Endodermal cell (in vitro differentiated cells): Measurements from ENCODE around the gene ZNF318. TPM values are rescaled to one million over a fixed set of nuclear protein-coding genes. Genes with fewer than 3 reads are reported as not detected.
"Not testable (repeated sequence)": the region's sequence is repeated elsewhere in the genome, so short reads cannot be mapped to it uniquely, and the experiment has no call there.

Experiments
- DNase-seq: peaks from one replicate; pipeline ENCODE4 v3.0.0-alpha.2; 2017
- H3K27ac ChIP-seq: 2 replicates; pipeline ENCODE4 v1.5.1; 2013; ENCODE audit warnings: mild to moderate bottlenecking, low read depth, low read length, moderate library complexity
- H3K27me3 ChIP-seq: 2 replicates; pipeline ENCODE4 v1.6.1; 2013; ENCODE audit warnings: mild to moderate bottlenecking, low read length, moderate library complexity; ENCODE audit not compliant: insufficient read depth, control insufficient read depth, poor library complexity, severe bottlenecking
- H3K36me3 ChIP-seq: 2 replicates; pipeline ENCODE4 v1.7.0; 2013; ENCODE audit warnings: mild to moderate bottlenecking, low read length, moderate library complexity; ENCODE audit not compliant: control insufficient read depth, insufficient read depth
- H3K4me1 ChIP-seq: one replicate; pipeline ENCODE4 v1.7.0; 2013; ENCODE audit warnings: low read length; ENCODE audit not compliant: control insufficient read depth, insufficient read depth
- H3K4me3 ChIP-seq: 2 replicates; pipeline ENCODE4 v1.5.1; 2013; ENCODE audit warnings: mild to moderate bottlenecking, low read length, moderate library complexity
- H3K9ac ChIP-seq: 2 replicates; pipeline ENCODE4 v1.6.1; 2013; ENCODE audit warnings: mild to moderate bottlenecking, low read length, moderate library complexity; ENCODE audit not compliant: poor library complexity, severe bottlenecking; ENCODE audit errors: extremely low read depth
- H3K9me3 ChIP-seq: 2 replicates; pipeline ENCODE4 v1.6.1; 2013; ENCODE audit warnings: mild to moderate bottlenecking, low read length, moderate library complexity; ENCODE audit not compliant: control insufficient read depth
- H3K27ac Mint-ChIP-seq: 2 replicates; pipeline ENCODE4 v1.8.0; 2020; ENCODE audit warnings: mixed read lengths
- H3K27me3 Mint-ChIP-seq: 2 replicates; pipeline ENCODE4 v1.8.0; 2021; ENCODE audit warnings: mild to moderate bottlenecking, mixed read lengths; ENCODE audit not compliant: insufficient read depth
- H3K36me3 Mint-ChIP-seq: 2 replicates; pipeline ENCODE4 v1.8.0; 2020; ENCODE audit warnings: low read depth, mixed read lengths
- H3K4me1 Mint-ChIP-seq: 2 replicates; pipeline ENCODE4 v1.8.0; 2020; ENCODE audit warnings: mixed read lengths
- H3K4me3 Mint-ChIP-seq: 2 replicates; pipeline ENCODE4 v1.8.0; 2020; ENCODE audit warnings: mild to moderate bottlenecking, moderate library complexity, mixed read lengths
- H3K9me3 Mint-ChIP-seq: 2 replicates; pipeline ENCODE4 v1.8.0; 2020; ENCODE audit warnings: mild to moderate bottlenecking, mixed read lengths
- WGBS, 2 experiments: methylation state at CpG; one replicate each; pipeline versions ENCODE4 v1.1.5 to v1.1.7; 2013; ENCODE audit warnings: missing lambda C conversion rate in 2 of 2, mixed read lengths in 1 of 2; ENCODE audit not compliant: insufficient coverage in 1 of 2, insufficient read length in 1 of 2; 5-methylcytosine and 5-hydroxymethylcytosine counted together
- total RNA-seq, 2 donors: library from RNA; stranded (reverse); fragmentation: NEBNext Ultra II Directional in 1 of 2; extraction: Animal tissue kit (Norgen Biotek cat#: 25700) in 1 of 2; gene quantifications; 2 replicates in 1 of 2; 3 replicates in 1 of 2; pipeline ENCODE4 v1.2.1, GENCODE V29; 2021
- TF ChIP-seq, protein P1 (sequence below): fragments of 200-600 bp; sonication (generic); conservative IDR thresholded peaks from 2 replicates; pipeline ENCODE4 v1.5.0; 2021; ENCODE audit warnings: antibody characterized with exemption, mild to moderate bottlenecking

The ZNF318 gene
- total RNA-seq, 2 donors from 2014 or later, result 21.3 to 26.4 TPM

DNA sequence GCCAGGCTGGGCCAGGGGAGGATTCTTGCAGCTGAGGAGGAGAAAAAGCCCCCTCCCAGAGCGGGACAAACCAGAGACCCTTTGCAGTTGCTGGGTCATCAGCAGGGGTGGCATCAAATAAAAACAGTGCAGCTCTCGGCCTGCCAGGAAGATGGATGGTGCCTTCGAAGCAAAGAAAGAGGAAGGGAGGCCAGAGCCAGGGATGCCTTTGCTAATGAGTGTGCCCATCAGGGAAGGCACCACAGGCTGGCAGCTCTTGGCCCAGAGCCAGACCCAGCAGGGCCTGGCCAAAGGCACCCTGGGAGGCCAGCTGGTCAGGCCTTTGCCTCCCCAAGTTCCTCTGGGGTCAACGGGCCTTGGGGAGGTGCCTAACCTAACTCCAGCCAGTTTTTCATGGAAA, 26.3 kb upstream of the ZNF318 start:
- H3K4me1 ChIP-seq, result peaks cover 9% of the 10 kb centered on the region
- TF ChIP-seq, protein P1, sequence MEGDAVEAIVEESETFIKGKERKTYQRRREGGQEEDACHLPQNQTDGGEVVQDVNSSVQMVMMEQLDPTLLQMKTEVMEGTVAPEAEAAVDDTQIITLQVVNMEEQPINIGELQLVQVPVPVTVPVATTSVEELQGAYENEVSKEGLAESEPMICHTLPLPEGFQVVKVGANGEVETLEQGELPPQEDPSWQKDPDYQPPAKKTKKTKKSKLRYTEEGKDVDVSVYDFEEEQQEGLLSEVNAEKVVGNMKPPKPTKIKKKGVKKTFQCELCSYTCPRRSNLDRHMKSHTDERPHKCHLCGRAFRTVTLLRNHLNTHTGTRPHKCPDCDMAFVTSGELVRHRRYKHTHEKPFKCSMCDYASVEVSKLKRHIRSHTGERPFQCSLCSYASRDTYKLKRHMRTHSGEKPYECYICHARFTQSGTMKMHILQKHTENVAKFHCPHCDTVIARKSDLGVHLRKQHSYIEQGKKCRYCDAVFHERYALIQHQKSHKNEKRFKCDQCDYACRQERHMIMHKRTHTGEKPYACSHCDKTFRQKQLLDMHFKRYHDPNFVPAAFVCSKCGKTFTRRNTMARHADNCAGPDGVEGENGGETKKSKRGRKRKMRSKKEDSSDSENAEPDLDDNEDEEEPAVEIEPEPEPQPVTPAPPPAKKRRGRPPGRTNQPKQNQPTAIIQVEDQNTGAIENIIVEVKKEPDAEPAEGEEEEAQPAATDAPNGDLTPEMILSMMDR, result no peak
- peak overlapping the region; percentile 36 for H3K27ac ChIP-seq

DNA sequence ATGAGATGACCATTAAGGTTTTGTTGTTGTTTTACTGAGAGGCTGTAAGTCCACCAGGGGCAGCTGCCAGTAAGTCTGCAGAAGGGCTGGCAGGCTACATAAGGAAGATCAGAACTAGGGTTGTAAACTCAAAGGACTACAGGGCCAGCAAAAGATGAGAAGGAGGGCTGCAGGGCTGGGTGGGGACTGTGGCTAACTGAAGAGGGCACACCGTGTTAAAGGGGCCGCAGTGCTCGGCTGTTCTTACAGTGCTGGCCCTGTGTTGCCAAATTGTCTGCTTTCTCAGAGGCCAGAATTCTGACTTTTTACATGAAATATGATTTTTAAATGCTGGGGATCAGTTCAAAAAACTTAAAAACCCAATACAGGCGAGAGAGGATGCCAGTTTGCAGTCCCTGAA, 25.5 kb upstream of the ZNF318 start:
- Histone ChIP-seq H3K4me1 (peaks cover 11% of the 10 kb centered on the region), H3K27ac (peak overlapping the region; percentile 44), H3K27me3 (no peaks in the 10 kb centered on the region), H3K9me3 (no peaks in the 10 kb centered on the region), H3K36me3 (no peaks in the 10 kb centered on the region), H3K4me3 (no peak overlapping the region), H3K9ac (no peak overlapping the region)
- no peak for DNase-seq
- peaks cover 20% of the 10 kb centered on the region for H3K4me1 Mint-ChIP-seq
- H3K27ac Mint-ChIP-seq, result no peak overlapping the region
- H3K4me3 Mint-ChIP-seq, result no peak overlapping the region
- H3K27me3 Mint-ChIP-seq, result peaks cover 5% of the 10 kb centered on the region
- H3K9me3 Mint-ChIP-seq, result no peaks in the 10 kb centered on the region
- 93 to 100% methylated on average over 2 to 4 of the region's 4 CpGs for WGBS, 2 experiments
- TF ChIP-seq, protein P1, result no peak
- H3K36me3 Mint-ChIP-seq, result no peaks in the 10 kb centered on the region

More for the DNA sequence above, 26.3 kb upstream of the ZNF318 start:
- Mint-ChIP-seq H3K27me3 (peaks cover 5% of the 10 kb centered on the region), H3K27ac (no peak overlapping the region), H3K4me3 (no peak overlapping the region), H3K36me3 (no peaks in the 10 kb centered on the region), H3K9me3 (no peaks in the 10 kb centered on the region), H3K4me1 (peaks cover 17% of the 10 kb centered on the region)
- Histone ChIP-seq H3K9me3 (no peaks in the 10 kb centered on the region), H3K36me3 (no peaks in the 10 kb centered on the region), H3K9ac (no peak overlapping the region), H3K4me3 (no peak overlapping the region), H3K27me3 (no peaks in the 10 kb centered on the region)
- WGBS, 2 experiments, result 60 to 89% methylated on average over 1 to 4 of the region's 4 CpGs
- no peak for DNase-seq

DNA sequence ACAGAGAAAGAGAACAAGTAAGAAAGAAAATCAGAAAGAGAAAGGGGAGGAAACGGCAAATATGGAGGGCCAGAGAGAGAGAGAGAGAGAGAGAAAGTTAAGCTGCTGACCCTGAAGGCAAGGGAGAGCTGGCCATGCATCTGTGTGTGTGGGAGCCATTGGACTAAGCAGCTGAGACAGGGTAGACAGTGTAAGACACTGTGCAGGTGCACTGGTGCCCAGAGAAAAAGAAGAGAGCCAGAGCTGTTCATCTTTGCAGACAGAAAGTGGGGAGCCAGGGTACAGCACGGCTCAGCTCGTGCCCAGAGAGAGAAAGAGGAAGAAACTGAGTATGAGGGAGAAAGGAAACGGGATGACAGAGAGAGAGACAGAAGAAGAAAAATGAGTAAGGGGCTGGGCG, 24.2 kb upstream of the ZNF318 start:
- peak overlapping the region; percentile 2 for H3K27ac Mint-ChIP-seq
- WGBS, 2 experiments, result 90 to 100% methylated on average over 3 to 5 of the region's 5 CpGs
- no peak overlapping the region for H3K4me3 Mint-ChIP-seq
- peaks cover 5% of the 10 kb centered on the region for H3K27me3 Mint-ChIP-seq
- no peak overlapping the region for H3K9ac ChIP-seq
- H3K9me3 Mint-ChIP-seq, result no peaks in the 10 kb centered on the region
- H3K9me3 ChIP-seq, result no peaks in the 10 kb centered on the region
- H3K4me1 Mint-ChIP-seq, result peaks cover 20% of the 10 kb centered on the region
- H3K27me3 ChIP-seq, result no peaks in the 10 kb centered on the region
- H3K36me3 ChIP-seq, result no peaks in the 10 kb centered on the region
- no peak overlapping the region for H3K4me3 ChIP-seq
- TF ChIP-seq, protein P1, result no peak
- DNase-seq, result no peak
- peaks cover 11% of the 10 kb centered on the region for H3K4me1 ChIP-seq
- H3K36me3 Mint-ChIP-seq, result no peaks in the 10 kb centered on the region
- H3K27ac ChIP-seq, result peak overlapping the region; percentile 4

DNA sequence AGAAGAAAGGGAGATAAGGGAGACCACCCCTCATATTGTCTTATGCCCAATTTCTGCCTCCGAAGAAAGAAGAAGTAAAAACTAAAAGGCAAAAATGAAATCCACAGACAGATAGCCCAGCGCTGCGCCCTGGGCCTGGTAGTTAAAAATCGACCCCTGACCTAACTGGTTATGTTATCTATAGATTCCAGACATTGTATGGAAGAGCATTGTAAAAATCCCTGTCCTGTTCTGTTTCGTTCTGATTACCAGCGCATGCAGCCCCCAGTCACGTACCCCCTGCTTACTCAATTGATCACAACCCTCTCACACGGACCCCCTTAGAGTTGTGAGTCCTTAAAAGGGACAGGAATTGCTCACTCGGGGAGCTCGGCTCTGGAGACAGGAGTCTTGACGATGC, 23.7 kb upstream of the ZNF318 start:
- H3K4me3 Mint-ChIP-seq, H3K4me3 ChIP-seq, H3K9me3 Mint-ChIP-seq, H3K27me3 ChIP-seq, H3K36me3 Mint-ChIP-seq, H3K9me3 ChIP-seq, H3K36me3 ChIP-seq, H3K9ac ChIP-seq, H3K27me3 Mint-ChIP-seq, DNase-seq: not testable (repeated sequence)
- Histone ChIP-seq H3K27ac (peak overlapping the region; percentile 4), H3K4me1 (peaks cover 11% of the 10 kb centered on the region)
- Mint-ChIP-seq H3K4me1 (peaks cover 20% of the 10 kb centered on the region), H3K27ac (peak overlapping the region; percentile 2)
- 78 to 89% methylated on average over 6 to 11 of the region's 11 CpGs for WGBS, 2 experiments
